H9 (cell line): ENCODE measurements around the gene IL9R. TPM values are rescaled to one million over a fixed set of nuclear protein-coding genes. Genes with fewer than 3 reads are reported as not detected.

Experiments used
- DNase-seq: peaks from one replicate; pipeline ENCODE4 v3.0.0-alpha.2; 2017
- H2AFZ ChIP-seq: one replicate; pipeline ENCODE4 v1.6.1; 2013; ENCODE audit warnings: mild to moderate bottlenecking, low read length, control low read depth, moderate library complexity
- H2AK5ac ChIP-seq: 2 replicates; pipeline ENCODE4 v1.6.1; 2013; ENCODE audit warnings: low read length, control low read depth, mixed read lengths; ENCODE audit not compliant: insufficient read length
- H2BK120ac ChIP-seq: one replicate; pipeline ENCODE4 v1.6.1; 2013; ENCODE audit warnings: low read depth, mild to moderate bottlenecking, low read length, control low read depth, inconsistent platforms; ENCODE audit not compliant: poor library complexity, severe bottlenecking
- H2BK12ac ChIP-seq: 2 replicates; pipeline ENCODE4 v1.6.1; 2013; ENCODE audit warnings: low read length, control low read depth, mixed read lengths, low read depth; ENCODE audit not compliant: insufficient read length
- H2BK15ac ChIP-seq: 2 replicates; pipeline ENCODE4 v1.6.1; 2013; ENCODE audit warnings: low read depth, low read length, control low read depth
- H2BK20ac ChIP-seq: one replicate; pipeline ENCODE4 v1.6.1; 2013; ENCODE audit warnings: low read depth, mild to moderate bottlenecking, low read length, control low read depth, inconsistent platforms; ENCODE audit not compliant: poor library complexity, severe bottlenecking
- H2BK5ac ChIP-seq: 2 replicates; pipeline ENCODE4 v1.6.1; 2013; ENCODE audit warnings: low read length, control low read depth, mixed read lengths; ENCODE audit not compliant: insufficient read length
- H3K14ac ChIP-seq: 2 replicates; pipeline ENCODE4 v1.6.1; 2013; ENCODE audit warnings: low read length, control low read depth; ENCODE audit not compliant: insufficient read depth
- H3K18ac ChIP-seq: 2 replicates; pipeline ENCODE4 v1.6.1; 2013; ENCODE audit warnings: low read depth, mild to moderate bottlenecking, mixed read lengths, low read length, control low read depth; ENCODE audit not compliant: insufficient read length
- H3K23ac ChIP-seq: 2 replicates; pipeline ENCODE4 v1.6.1; 2013; ENCODE audit warnings: low read length, control low read depth, mixed read lengths, low read depth; ENCODE audit not compliant: insufficient read length
- H3K23me2 ChIP-seq: 2 replicates; pipeline ENCODE4 v1.6.1; 2013; ENCODE audit warnings: low read depth, mild to moderate bottlenecking, mixed read lengths, low read length, control low read depth; ENCODE audit not compliant: insufficient read length, poor library complexity, severe bottlenecking
- H3K27ac ChIP-seq: 2 replicates; pipeline ENCODE4 v1.5.1; 2013; ENCODE audit warnings: low read length, control low read depth, mixed read lengths, low read depth; ENCODE audit not compliant: insufficient read length
- H3K27me3 ChIP-seq: 2 replicates; pipeline ENCODE4 v1.6.1; 2013; ENCODE audit warnings: low read length, control low read depth, inconsistent platforms; ENCODE audit not compliant: insufficient read depth
- H3K4ac ChIP-seq: 2 replicates; pipeline ENCODE4 v1.6.1; 2013; ENCODE audit warnings: low read depth, mild to moderate bottlenecking, control low read depth, inconsistent platforms, low read length, moderate library complexity
- H3K4me1 ChIP-seq: 2 replicates; pipeline ENCODE4 v1.6.1; 2013; ENCODE audit warnings: low read length, control low read depth, inconsistent platforms; ENCODE audit not compliant: insufficient read depth
- H3K4me2 ChIP-seq: 2 replicates; pipeline ENCODE4 v1.6.1; 2013; ENCODE audit warnings: low read length, control low read depth, mixed read lengths; ENCODE audit not compliant: insufficient read length, insufficient read depth
- H3K56ac ChIP-seq: 2 replicates; pipeline ENCODE4 v1.6.1; 2013; ENCODE audit warnings: low read depth, mild to moderate bottlenecking, mixed read lengths, low read length, control low read depth; ENCODE audit not compliant: insufficient read length
- H3K79me1 ChIP-seq: 2 replicates; pipeline ENCODE4 v1.6.1; 2013; ENCODE audit warnings: low read depth, mild to moderate bottlenecking, moderate library complexity, low read length, control low read depth, inconsistent platforms; ENCODE audit not compliant: insufficient read depth, poor library complexity, severe bottlenecking
- H3K79me2 ChIP-seq: 2 replicates; pipeline ENCODE4 v1.6.1; 2013; ENCODE audit warnings: low read length, control low read depth, inconsistent platforms; ENCODE audit not compliant: insufficient read depth
- H3K9ac ChIP-seq: 2 replicates; pipeline ENCODE4 v1.6.1; 2013; ENCODE audit warnings: low read length, control low read depth, mixed read lengths; ENCODE audit not compliant: insufficient read length; ENCODE audit errors: extremely low read depth
- H3K9me3 ChIP-seq: one replicate; pipeline ENCODE4 v1.6.1; 2013; ENCODE audit warnings: low read depth, low read length, inconsistent platforms; ENCODE audit not compliant: control insufficient read depth
- H3T11ph ChIP-seq: one replicate; pipeline ENCODE4 v1.6.1; 2013; ENCODE audit warnings: mild to moderate bottlenecking, low read length, control low read depth, inconsistent platforms
- H4K20me1 ChIP-seq: one replicate; pipeline ENCODE4 v1.6.1; 2013; ENCODE audit not compliant: control insufficient read depth, insufficient read length, insufficient read depth
- H4K5ac ChIP-seq: 2 replicates; pipeline ENCODE4 v1.6.1; 2013; ENCODE audit warnings: low read depth, mild to moderate bottlenecking, mixed read lengths, low read length, control low read depth; ENCODE audit not compliant: insufficient read length
- H4K8ac ChIP-seq: replicated peaks from 2 replicates; pipeline ENCODE4 v1.6.1; 2013; ENCODE audit warnings: low read length, control low read depth, mixed read lengths, low read depth; ENCODE audit not compliant: insufficient read length
- H4K91ac ChIP-seq: 2 replicates; pipeline ENCODE4 v1.6.1; 2013; ENCODE audit warnings: low read depth, mild to moderate bottlenecking, moderate library complexity, mixed read lengths, low read length, control low read depth; ENCODE audit not compliant: insufficient read length
- H3K27ac Mint-ChIP-seq, 3 experiments: 2 replicates in 2 of 3; 3 replicates in 1 of 3; pipeline ENCODE4 v1.8.0; 2020 to 2021; ENCODE audit warnings: mixed read lengths in 3 of 3, mild to moderate bottlenecking in 1 of 3, moderate library complexity in 1 of 3
- H3K27me3 Mint-ChIP-seq: 2 replicates; pipeline ENCODE4 v1.8.0; 2021; ENCODE audit warnings: low read depth, mild to moderate bottlenecking, moderate library complexity, mixed read lengths
- H3K36me3 Mint-ChIP-seq, 3 experiments: 2 replicates in 2 of 3; 3 replicates in 1 of 3; pipeline ENCODE4 v1.8.0; 2020 to 2021; ENCODE audit warnings: low read depth in 3 of 3, mixed read lengths in 3 of 3; ENCODE audit not compliant: insufficient read depth in 1 of 3
- H3K4me1 Mint-ChIP-seq, 2 experiments: 2 replicates each; pipeline ENCODE4 v1.8.0; 2020; ENCODE audit warnings: mixed read lengths in 2 of 2
- H3K4me3 Mint-ChIP-seq, 2 experiments: 2 replicates in 1 of 2; 3 replicates in 1 of 2; pipeline ENCODE4 v1.8.0; 2020 to 2021; ENCODE audit warnings: mild to moderate bottlenecking in 2 of 2, mixed read lengths in 2 of 2, moderate library complexity in 1 of 2
- H3K9me3 Mint-ChIP-seq, 2 experiments: 2 replicates in 1 of 2; 3 replicates in 1 of 2; pipeline ENCODE4 v1.8.0; 2020; ENCODE audit warnings: mild to moderate bottlenecking in 2 of 2, mixed read lengths in 2 of 2, moderate library complexity in 1 of 2
- WGBS: extraction: QIAGEN DNeasy Blood & Tissue Kit; methylation state at CpG from one replicate; pipeline ENCODE4 v1.1.7; 2013; ENCODE audit warnings: missing lambda C conversion rate, low lambda C conversion rate, mixed read lengths; ENCODE audit not compliant: insufficient read length; ENCODE audit errors: extremely low coverage; 5-methylcytosine and 5-hydroxymethylcytosine counted together
- total RNA-seq: library from RNA; stranded (reverse); gene quantifications from 2 replicates; pipeline ENCODE4 v1.2.1, GENCODE V29; 2021
- TF ChIP-seq, protein P1 (sequence below): fragments of 200-600 bp; sonication (generic); conservative IDR thresholded peaks from 3 replicates; pipeline ENCODE4 v1.8.0; 2021; ENCODE audit warnings: antibody characterized with exemption, mild to moderate bottlenecking

The IL9R gene
- total RNA-seq, 1 experiment from 2014 or later: 0.72 TPM

DNA sequence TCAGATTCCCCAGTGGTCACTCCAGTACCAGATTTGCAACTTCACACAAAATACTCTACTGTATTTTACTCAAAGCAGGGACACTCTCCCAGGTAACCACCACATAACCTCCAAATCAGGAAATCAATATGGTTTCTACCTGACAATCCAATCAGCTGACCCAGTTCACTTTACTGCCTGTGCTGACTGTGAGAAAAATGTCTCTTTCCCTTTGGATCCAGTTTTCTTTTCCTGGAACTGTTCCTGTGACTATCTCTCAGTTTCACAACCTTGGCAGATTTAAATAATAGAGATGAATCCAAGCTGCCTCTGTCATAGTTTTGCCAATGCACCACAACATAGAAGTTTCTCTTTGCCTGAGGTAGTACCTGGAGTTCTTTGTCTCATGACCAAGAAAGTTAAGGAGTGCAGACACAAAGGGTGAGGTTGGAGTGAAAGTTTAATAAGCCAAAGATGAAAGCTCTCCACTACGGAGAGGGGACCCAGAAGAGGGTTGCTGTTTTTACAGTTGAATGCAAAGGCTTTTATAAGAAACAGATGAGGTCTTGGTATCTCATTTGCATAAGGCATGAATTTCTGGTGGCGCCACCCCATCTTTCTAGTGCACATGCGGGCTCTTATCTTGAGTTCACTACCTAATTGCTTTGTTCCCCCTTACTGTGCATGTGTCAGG lies 29.7 kb upstream of the IL9R start:
- H4K20me1 ChIP-seq: no peaks in the 10 kb centered on the region
- no peak overlapping the region for H2AFZ ChIP-seq
- no peak overlapping the region for H2BK120ac ChIP-seq
- no peak overlapping the region for H3K4ac ChIP-seq
- H3K27ac Mint-ChIP-seq: no peak overlapping the region
- no peak overlapping the region for H3T11ph ChIP-seq
- H2AK5ac ChIP-seq: no peak overlapping the region
- no peak overlapping the region for H4K5ac ChIP-seq
- no peak overlapping the region for H2BK20ac ChIP-seq
- no peak overlapping the region for H3K4me2 ChIP-seq
- H3K56ac ChIP-seq: no peak overlapping the region
- no peaks in the 10 kb centered on the region for H3K79me2 ChIP-seq
- no peak overlapping the region for H4K8ac ChIP-seq
- H3K4me3 Mint-ChIP-seq: no peak overlapping the region
- H3K4me1 ChIP-seq: no peaks in the 10 kb centered on the region
- no peak overlapping the region for H3K23ac ChIP-seq
- H3K4me1 Mint-ChIP-seq: peaks cover 0 to 2% of the 10 kb centered on the region in 2 experiments; a peak in 1 of 4 replicates
- no peak overlapping the region for H2BK15ac ChIP-seq
- H3K14ac ChIP-seq: no peak overlapping the region
- H3K9me3 Mint-ChIP-seq: peaks cover 84 to 91% of the 10 kb centered on the region in 2 experiments
- H3K23me2 ChIP-seq: no peaks in the 10 kb centered on the region
- H3K36me3 Mint-ChIP-seq: peaks cover 7 to 22% (median 12%) of the 10 kb centered on the region in 3 experiments
- H3K27me3 Mint-ChIP-seq: no peaks in the 10 kb centered on the region
- no peak overlapping the region for H4K91ac ChIP-seq
- H3K27me3 ChIP-seq: no peaks in the 10 kb centered on the region
- H3K27ac ChIP-seq: no peak overlapping the region
- no peak overlapping the region for H2BK12ac ChIP-seq
- no peaks in the 10 kb centered on the region for H3K79me1 ChIP-seq
- no peak overlapping the region for H2BK5ac ChIP-seq
- TF ChIP-seq, protein P1, sequence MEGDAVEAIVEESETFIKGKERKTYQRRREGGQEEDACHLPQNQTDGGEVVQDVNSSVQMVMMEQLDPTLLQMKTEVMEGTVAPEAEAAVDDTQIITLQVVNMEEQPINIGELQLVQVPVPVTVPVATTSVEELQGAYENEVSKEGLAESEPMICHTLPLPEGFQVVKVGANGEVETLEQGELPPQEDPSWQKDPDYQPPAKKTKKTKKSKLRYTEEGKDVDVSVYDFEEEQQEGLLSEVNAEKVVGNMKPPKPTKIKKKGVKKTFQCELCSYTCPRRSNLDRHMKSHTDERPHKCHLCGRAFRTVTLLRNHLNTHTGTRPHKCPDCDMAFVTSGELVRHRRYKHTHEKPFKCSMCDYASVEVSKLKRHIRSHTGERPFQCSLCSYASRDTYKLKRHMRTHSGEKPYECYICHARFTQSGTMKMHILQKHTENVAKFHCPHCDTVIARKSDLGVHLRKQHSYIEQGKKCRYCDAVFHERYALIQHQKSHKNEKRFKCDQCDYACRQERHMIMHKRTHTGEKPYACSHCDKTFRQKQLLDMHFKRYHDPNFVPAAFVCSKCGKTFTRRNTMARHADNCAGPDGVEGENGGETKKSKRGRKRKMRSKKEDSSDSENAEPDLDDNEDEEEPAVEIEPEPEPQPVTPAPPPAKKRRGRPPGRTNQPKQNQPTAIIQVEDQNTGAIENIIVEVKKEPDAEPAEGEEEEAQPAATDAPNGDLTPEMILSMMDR: no peak
- H3K9me3 ChIP-seq: peaks cover 19% of the 10 kb centered on the region
- no peak overlapping the region for H3K18ac ChIP-seq
- no peak overlapping the region for H3K9ac ChIP-seq
- no peak for DNase-seq
- no CpG with 5 or more reads among the region's 3 CpGs for WGBS
